Endothelial cell of umbilical vein (primary cell): ENCODE data around the gene IQGAP1. TPM values are rescaled to one million over a fixed set of nuclear protein-coding genes. Genes with fewer than 3 reads are reported as not detected.

Source experiments
- BruUV-seq: library from RNA; stranded (reverse); fragments of 400-500 nt; replicated peaks from 2 replicates; lab custom pipeline; 2021; lab: Mats Ljungman, UMichigan
- CTCF ChIA-PET: fragments of 300-600, 350-600 bp; sonication (Branson Sonifier 250); formaldehyde crosslinking; loops from one replicate; lab custom pipeline; 2021; ENCODE audit warnings: antibody characterized with exemption, inconsistent platforms; lab: Charles Lee
- POLR2A ChIA-PET: fragments of 300-600, 350-600 bp; sonication (Branson Sonifier 250); formaldehyde crosslinking; loops from one replicate; lab custom pipeline; 2021; ENCODE audit warnings: antibody characterized with exemption, inconsistent platforms; lab: Charles Lee
- DNase-seq: peaks from one replicate; pipeline ENCODE4 v3.0.0-alpha.2; 2011; ENCODE audit warnings: low read depth, low spot score
- FAIRE-seq: peaks from 2 replicates; lab custom pipeline; 2011; peaks lifted over from hg19 to GRCh38; lab: Jason Lieb, UNC
- H2AFZ ChIP-seq: 2 replicates; pipeline ENCODE4 v1.6.0; 2012; ENCODE audit warnings: low read depth, low read length, control low read depth, inconsistent platforms
- H3K27ac ChIP-seq: 2 replicates; pipeline ENCODE4 v1.5.1; 2011; ENCODE audit warnings: low read depth, mild to moderate bottlenecking, control low read depth, low read length, moderate library complexity; ENCODE audit not compliant: insufficient read depth
- H3K27me3 ChIP-seq, 2 experiments: 2 replicates each; pipeline versions ENCODE4 v1.6.0 to v1.6.1; 2011; ENCODE audit warnings: low read length in 2 of 2, mixed read lengths in 1 of 2; ENCODE audit not compliant: control insufficient read depth in 2 of 2, insufficient read depth in 2 of 2
- H3K36me3 ChIP-seq, 2 experiments: 2 replicates in 1 of 2; 3 replicates in 1 of 2; pipeline ENCODE4 v1.5.1; 2011; ENCODE audit warnings: low read length in 2 of 2, mild to moderate bottlenecking in 1 of 2, moderate library complexity in 1 of 2; ENCODE audit not compliant: control insufficient read depth in 2 of 2, insufficient read depth in 2 of 2; ENCODE audit errors: extremely low read depth in 1 of 2
- H3K4me1 ChIP-seq: 3 replicates; pipeline ENCODE4 v1.5.1; 2011; ENCODE audit warnings: mild to moderate bottlenecking, low read length; ENCODE audit not compliant: control insufficient read depth, insufficient read depth; ENCODE audit errors: extremely low read depth
- H3K4me2 ChIP-seq: 2 replicates; pipeline ENCODE4 v1.6.1; 2011; ENCODE audit warnings: low read length, control low read depth, mixed read lengths; ENCODE audit not compliant: insufficient read depth
- H3K4me3 ChIP-seq, 3 experiments: fragments of 200-600 bp in 1 of 3; sonication (generic), shearing (Covaris generic) in 1 of 3; replicated peaks in 1 of 3; 2 replicates each; pipeline ENCODE4 v1.5.1; 2011 to 2016; ENCODE audit warnings: control low read depth in 3 of 3, low read length in 3 of 3, mild to moderate bottlenecking in 2 of 3, inconsistent platforms in 1 of 3, low read depth in 1 of 3, moderate library complexity in 1 of 3; ENCODE audit not compliant: insufficient read depth in 1 of 3
- H3K79me2 ChIP-seq: 2 replicates; pipeline ENCODE4 v1.6.0; 2012; ENCODE audit warnings: low read length, inconsistent platforms; ENCODE audit not compliant: control insufficient read depth, insufficient read depth
- H3K9ac ChIP-seq: replicated peaks from 2 replicates; pipeline ENCODE3; 2011; ENCODE audit warnings: low read length, control low read depth; ENCODE audit not compliant: insufficient read depth; ENCODE audit errors: extremely low read depth
- H3K9me1 ChIP-seq: replicated peaks from 3 replicates; pipeline ENCODE4 v1.6.0; 2011; ENCODE audit warnings: mild to moderate bottlenecking, low read length; ENCODE audit not compliant: control insufficient read depth, insufficient read depth; ENCODE audit errors: extremely low read depth
- H3K9me3 ChIP-seq: replicated peaks from 2 replicates; pipeline ENCODE4 v1.5.1; 2012; ENCODE audit warnings: low read length, inconsistent platforms; ENCODE audit not compliant: control insufficient read depth, insufficient read depth
- H4K20me1 ChIP-seq: replicated peaks from 2 replicates; pipeline ENCODE3; 2011; ENCODE audit warnings: mild to moderate bottlenecking, low read length; ENCODE audit not compliant: control insufficient read depth, insufficient read depth; ENCODE audit errors: extremely low read depth
- CTCF ChIP-seq, 2 donors: IDR thresholded peaks; 1 replicate in 1 of 2; 2 replicates in 1 of 2; pipeline ENCODE4 v1.5.1; 2011; ENCODE audit warnings: low read length in 2 of 2, mild to moderate bottlenecking in 2 of 2, moderate library complexity in 2 of 2, control low read depth in 1 of 2, inconsistent platforms in 1 of 2, low read depth in 1 of 2; ENCODE audit not compliant: insufficient read depth in 1 of 2; ENCODE audit errors: extremely low read depth in 1 of 2
- EZH2 ChIP-seq: IDR thresholded peaks from 2 replicates; pipeline ENCODE4 v1.6.1; 2012; ENCODE audit warnings: borderline replicate concordance, low read depth, mild to moderate bottlenecking, moderate library complexity, low read length, inconsistent platforms; ENCODE audit not compliant: severe bottlenecking
- FOS ChIP-seq: IDR thresholded peaks from 2 replicates; pipeline ENCODE4 v1.6.1; 2011; ENCODE audit warnings: mild to moderate bottlenecking, low read length, moderate library complexity, borderline replicate concordance; ENCODE audit not compliant: insufficient read depth
- GATA2 ChIP-seq: IDR thresholded peaks from 2 replicates; pipeline ENCODE4 v1.7.0; 2011; ENCODE audit warnings: low read depth, mild to moderate bottlenecking, moderate library complexity, mixed read lengths, low read length; ENCODE audit not compliant: insufficient read length, insufficient read depth
- JUN ChIP-seq: IDR thresholded peaks from 2 replicates; pipeline ENCODE4 v1.6.1; 2011; ENCODE audit warnings: borderline replicate concordance, low read depth; ENCODE audit not compliant: insufficient read length, insufficient read depth
- MAX ChIP-seq: IDR thresholded peaks from 2 replicates; pipeline ENCODE4 v1.6.1; 2011; ENCODE audit not compliant: insufficient read depth, insufficient read length
- MYC ChIP-seq: IDR thresholded peaks from one replicate; pipeline ENCODE4 v1.6.1; 2011; ENCODE audit warnings: mild to moderate bottlenecking, low read depth, low read length
- POLR2A ChIP-seq: IDR thresholded peaks from 2 replicates; pipeline ENCODE4 v1.6.1; 2012; ENCODE audit warnings: low read depth, mild to moderate bottlenecking, control low read depth, low read length
- POLR2AphosphoS5 ChIP-seq: IDR thresholded peaks from 2 replicates; pipeline ENCODE4 v1.6.1; 2012; ENCODE audit warnings: low read depth, mild to moderate bottlenecking, control low read depth, low read length, moderate library complexity; ENCODE audit not compliant: insufficient read depth
- dilution Hi-C: fragments of 300-500 bp; cut with MboI; formaldehyde crosslinking; loops from one replicate; pipeline ENCODE4 v1.15.0; 2019; ENCODE audit warnings: low sequenced_read_pairs; ENCODE audit not compliant: extremely low pct_ligation_motif_present
- intact Hi-C: fragments of 100-400 bp; cut with micrococcal nuclease; formaldehyde crosslinking; loops from one replicate; pipeline ENCODE4 v1.10.0; 2022
- polyA plus RNA-seq, 4 experiments: library from polyadenylated mRNA; depleted of rRNA in 3 of 4; stranded (reverse) in 3 of 4; unstranded in 1 of 4; fragments of >200 nt; gene quantifications; 2 replicates each; pipeline versions ENCODE4 v1.2.1 to v1.2.3, GENCODE V29; 2011 to 2012; ENCODE audit warnings: missing spikeins in 1 of 4
- total RNA-seq: library from RNA; stranded (reverse); gene quantifications from 2 replicates; pipeline ENCODE4 v1.2.3, GENCODE V29; 2021

Gene IQGAP1
- total and polyA plus RNA-seq, 2 donors (not counting 3 experiments of a cell fraction or from before 2014, with no cell fraction given): 82.2 to 258 TPM

GRCh38 chr15:90411176-90411575, 23.1 kb downstream of the IQGAP1 start:
- Histone ChIP-seq H3K4me3 (no peak overlapping the region), H4K20me1 (peaks cover 14% of the 10 kb centered on the region), H2AFZ (no peak overlapping the region), H3K27ac (no peak overlapping the region), H3K4me2 (no peak overlapping the region), H3K36me3 (no peaks in the 10 kb centered on the region), H3K9me1 (no peaks in the 10 kb centered on the region), H3K9me3 (no peaks in the 10 kb centered on the region), H3K9ac (no peak overlapping the region), H3K27me3 (no peaks in the 10 kb centered on the region), H3K79me2 (peaks cover 83% of the 10 kb centered on the region), H3K4me1 (peaks cover 55% of the 10 kb centered on the region)
- intact Hi-C loops: no loop called here
- TF ChIP-seq EZH2 (no peak), POLR2A (no peak), GATA2 (no peak), POLR2AphosphoS5 (no peak), FOS (no peak), CTCF (IDR thresholded peaks at IDR 0.05; ENCODE audit: extremely low read depth in 1 of 2, insufficient read depth in 1 of 2, low read depth in 1 of 2, low read length in 2 of 2) (no peak), MYC (no peak), JUN (no peak), MAX (no peak)
- ChIA-PET CTCF (no interaction called here), POLR2A (no interaction called here)
- dilution Hi-C loops: no loop called here
- no TSS peak for BruUV-seq
- FAIRE-seq (no peak), DNase-seq (no peak)
